GM21786 (cell line): ENCODE data around the gene THAP6.
"Not testable (repeated sequence)": the region's sequence is repeated elsewhere in the genome, so short reads cannot be mapped to it uniquely, and the experiment has no call there.

Experiments used
- ATAC-seq: cut with Tn5 transposase; IDR thresholded peaks from one replicate; pipeline ENCODE4 v1.9.1; 2021; ENCODE audit not compliant: unreplicated experiment

THAP6 gene

GRCh38 chr4:75514131-75514948 lies at the start of gene THAP6, which contains the start of gene RCHY1:
Gene THAP6 (plus strand): TSS chr4:75514473. CDS start chr4:75515453, 980 bp downstream.
Gene RCHY1 (minus strand): TSS chr4:75514403. CDS start chr4:75514286, 117 bp downstream.
- peak; percentile 93 for ATAC-seq

GRCh38 chr4:75469896-75470295 lies 44.4 kb upstream of the THAP6 start:
- no peak for ATAC-seq

- no peak for ATAC-seq
Measured at GRCh38 chr4:75470738-75471137, 43.5 kb upstream of the THAP6 start.

- no peak for ATAC-seq
Measured at GRCh38 chr4:75477201-75477600, 37.1 kb upstream of the THAP6 start.

- ATAC-seq: no peak
Measured at GRCh38 chr4:75484190-75484589, 30.1 kb upstream of the THAP6 start.

DNA sequence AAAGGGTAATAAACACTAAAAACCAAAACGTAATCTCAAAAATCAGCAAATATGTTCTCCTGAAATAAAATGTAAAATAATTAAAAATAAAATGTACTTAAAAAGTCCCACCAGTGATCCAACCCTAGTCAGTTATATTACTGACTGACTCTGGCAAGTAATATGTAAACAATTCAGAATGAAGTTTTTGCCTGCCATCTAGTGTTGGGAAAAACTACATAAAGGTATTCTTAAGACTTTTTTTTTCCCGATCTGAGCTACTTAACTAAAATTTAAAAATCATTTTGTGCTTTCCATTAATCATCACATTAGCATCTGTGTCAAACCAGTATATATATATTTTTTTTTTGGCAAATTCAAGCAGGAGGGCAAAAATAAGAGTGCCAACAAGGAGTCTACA lies 24.1 kb upstream of the THAP6 start:
- ATAC-seq: no peak

- no peak for ATAC-seq
Measured at GRCh38 chr4:75494563-75494962, 19.7 kb upstream of the THAP6 start.

DNA sequence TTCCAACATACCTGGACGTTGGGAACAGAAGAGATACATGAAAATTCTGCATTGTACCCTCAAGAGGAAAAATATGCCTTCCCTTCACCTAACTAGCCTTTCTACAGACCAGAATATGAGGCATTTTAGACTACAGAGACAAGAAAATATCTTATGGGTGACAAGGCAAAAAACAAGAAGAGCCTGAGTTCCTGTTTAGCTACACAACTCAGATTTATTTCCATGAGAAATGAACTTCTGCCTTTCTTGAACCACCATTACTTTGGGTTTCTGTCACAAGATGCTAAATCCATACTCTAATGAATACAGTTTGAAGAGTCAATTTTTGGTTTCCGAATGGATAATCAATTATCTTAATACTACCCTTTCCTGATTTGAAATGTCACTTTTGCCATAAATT lies 18.8 kb upstream of the THAP6 start:
- ATAC-seq: no peak

GRCh38 chr4:75496406-75496805 lies 17.9 kb upstream of the THAP6 start:
- ATAC-seq: no peak

DNA sequence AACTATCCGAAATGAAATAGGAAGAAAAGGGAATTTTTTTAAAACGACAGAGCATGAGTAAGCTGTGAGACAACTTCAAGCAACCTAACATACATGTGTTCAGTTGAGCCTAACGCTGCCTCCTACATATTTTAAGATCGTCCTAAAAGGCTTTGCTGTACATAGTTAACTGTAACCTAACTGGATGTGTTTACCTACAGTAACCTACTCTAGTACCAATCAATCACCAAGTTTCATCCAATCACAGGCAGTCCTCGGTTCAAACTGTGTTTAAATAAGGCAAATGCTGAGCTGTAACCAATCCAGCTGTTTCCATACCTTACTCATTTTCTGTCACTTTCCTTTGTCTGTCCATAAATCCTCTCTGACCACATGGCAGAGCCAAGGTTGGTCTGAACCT lies 17.1 kb upstream of the THAP6 start:
- no peak for ATAC-seq

- ATAC-seq: no peak
Measured at GRCh38 chr4:75498041-75498440, 16.2 kb upstream of the THAP6 start.

DNA sequence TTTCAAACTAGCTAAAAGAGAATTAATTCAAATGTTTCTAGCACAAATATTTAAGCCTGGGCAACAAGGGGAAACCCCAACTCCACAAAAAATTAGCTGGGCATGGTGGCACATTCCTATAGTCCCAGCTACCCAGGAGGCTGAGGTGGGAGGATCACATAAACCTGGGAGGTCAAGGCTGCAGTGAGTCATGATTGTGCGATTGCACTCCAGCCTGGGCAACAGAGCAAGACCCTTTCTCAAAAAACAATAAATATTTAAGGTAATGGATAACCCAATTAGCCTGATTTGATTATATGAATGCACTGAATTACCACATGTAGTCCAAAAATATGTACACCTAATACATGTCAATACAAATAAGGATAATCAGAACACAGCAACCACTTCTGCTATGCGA lies 14.4 kb upstream of the THAP6 start:
- ATAC-seq: no peak

GRCh38 chr4:75502671-75503070 lies 11.6 kb upstream of the THAP6 start:
- no peak for ATAC-seq

DNA sequence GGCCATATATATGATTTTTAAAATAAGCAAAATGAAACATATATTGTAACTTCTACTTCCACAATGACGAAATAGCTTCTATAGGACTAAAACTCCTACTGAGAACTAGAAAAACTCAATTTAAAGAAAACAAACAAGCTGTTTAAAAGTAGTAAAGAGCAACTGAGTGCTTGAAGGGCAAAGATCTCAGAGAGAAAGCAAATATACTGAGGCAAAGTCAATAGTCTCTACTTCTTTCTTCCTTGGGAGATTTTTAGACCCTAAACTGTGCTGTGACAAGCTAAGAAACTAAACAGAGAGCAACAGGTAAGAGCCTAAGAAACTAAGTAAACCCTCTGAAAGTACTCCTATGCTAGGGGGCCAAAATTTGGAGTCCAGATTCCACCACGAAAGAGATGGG lies 8.6 kb upstream of the THAP6 start:
- ATAC-seq: no peak

GRCh38 chr4:75509592-75509991 lies 4.7 kb upstream of the THAP6 start:
- not testable (repeated sequence) for ATAC-seq

DNA sequence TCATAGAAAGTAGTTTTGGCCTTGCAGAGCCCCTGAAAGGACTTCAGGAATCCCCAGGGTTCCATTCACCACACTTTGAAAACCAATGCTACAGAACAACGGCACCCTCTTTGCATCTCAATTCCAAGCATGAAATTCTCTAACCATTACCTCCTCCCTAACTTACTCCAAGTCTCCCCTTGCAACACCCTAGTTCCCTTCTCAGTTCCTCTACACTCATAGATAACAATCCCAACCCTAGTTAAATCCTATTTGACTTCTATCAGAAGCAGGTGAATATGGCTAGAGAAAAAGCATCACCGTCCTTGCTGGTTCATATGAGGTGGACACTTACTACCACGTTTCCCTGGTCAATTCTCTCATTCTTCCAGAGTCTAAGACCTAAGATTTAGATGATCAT lies 2.4 kb upstream of the THAP6 start:
- ATAC-seq: no peak

DNA sequence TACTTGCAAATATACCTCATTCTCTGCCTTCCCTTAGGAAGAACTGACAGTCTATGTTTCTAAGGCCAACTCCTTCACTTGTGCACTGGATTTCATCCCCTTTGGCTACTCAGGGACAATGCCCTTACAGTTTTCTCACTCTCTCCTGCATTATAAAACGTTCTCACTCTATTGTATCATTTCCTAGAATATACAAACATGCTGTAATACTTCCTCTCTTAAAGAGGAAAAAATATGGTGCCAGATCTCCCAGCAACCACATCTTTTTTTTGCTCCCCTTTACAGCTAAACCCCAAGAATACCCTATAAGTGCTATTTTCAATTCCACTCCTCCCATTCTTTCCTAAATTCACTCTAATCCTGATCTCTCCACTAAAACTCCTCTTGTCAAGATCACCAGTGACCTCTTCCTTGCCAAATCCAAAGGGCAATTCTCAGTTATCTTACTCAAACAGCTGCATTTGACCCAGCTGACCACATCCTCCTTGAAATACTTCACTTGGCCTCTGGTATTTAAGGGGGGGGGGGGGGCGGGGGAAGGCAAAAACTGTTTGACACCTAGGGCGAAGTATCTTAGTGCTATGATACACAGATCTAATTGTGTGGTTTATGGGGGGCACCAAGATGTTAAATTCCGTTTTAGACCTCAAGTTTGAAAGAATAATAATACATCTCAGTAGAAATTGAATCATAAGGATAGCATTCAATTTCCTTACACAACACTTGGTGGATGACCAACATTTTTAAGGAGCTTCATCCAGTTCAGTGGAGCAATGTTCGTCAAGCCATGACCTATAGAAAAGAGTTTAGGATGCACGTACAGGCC lies 1.7 kb upstream of the THAP6 start:
- peak; percentile 13 for ATAC-seq

GRCh38 chr4:75513526-75514130 lies 645 bp upstream of the THAP6 start:
- ATAC-seq: no peak

GRCh38 chr4:75514949-75515612 lies 808 bp downstream of the THAP6 start:
- ATAC-seq: no peak

- ATAC-seq: no peak
Measured at GRCh38 chr4:75516144-75516543, 1.9 kb downstream of the THAP6 start.

DNA sequence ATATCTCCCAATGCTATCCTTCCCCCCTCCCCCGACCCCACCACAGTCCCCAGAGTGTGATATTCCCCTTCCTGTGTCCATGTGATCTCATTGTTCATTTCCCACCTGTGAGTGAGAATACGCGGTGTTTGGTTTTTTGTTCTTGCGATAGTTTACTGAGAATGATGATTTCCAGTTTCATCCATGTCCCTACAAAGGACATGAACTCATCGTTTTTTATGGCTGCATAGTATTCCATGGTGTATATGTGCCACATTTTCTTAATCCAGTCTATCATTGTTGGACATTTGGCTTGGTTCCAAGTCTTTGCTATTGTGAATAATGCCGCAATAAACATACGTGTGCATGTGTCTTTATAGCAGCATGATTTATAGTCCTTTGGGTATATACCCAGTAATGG lies 5.2 kb downstream of the THAP6 start:
- ATAC-seq: not testable (repeated sequence)
